ENCODE results near the gene ERBB2. TPM values are rescaled to one million over a fixed set of nuclear protein-coding genes. Genes with fewer than 3 reads are reported as not detected.
"Not testable (repeated sequence)": the region's sequence is repeated elsewhere in the genome, so short reads cannot be mapped to it uniquely, and the experiment has no call there.

Gene ERBB2
- total RNA-seq, 1 donor from 2014 or later = 64.2 TPM

- ATAC-seq (ENCODE audit: poor library complexity) (no peak), DNase-seq (no peak)
- intact Hi-C loops (cut with DNase I) = no loop called here
Measured at GRCh38 chr17:39736319-39737165, 36.7 kb downstream of the ERBB2 start.

- no peak for ATAC-seq (ENCODE audit: poor library complexity)
- intact Hi-C loops (cut with DNase I) = no loop called here
- no peak for DNase-seq
Measured at GRCh38 chr17:39737206-39737759, 37.4 kb downstream of the ERBB2 start.

- DNase-seq (peak; percentile 60), ATAC-seq (ENCODE audit: poor library complexity) (peak; percentile 64)
- intact Hi-C loops (cut with DNase I) = no loop called here
Measured at GRCh38 chr17:39737760-39738567, 38.1 kb downstream of the ERBB2 start, which contains the start of gene GRB7. Gene GRB7, plus strand, starts transcription at chr17:39737938. Its CDS starts 4,364 bp downstream, at chr17:39742302.

- intact Hi-C loops (cut with DNase I) = no loop called here
- ATAC-seq (ENCODE audit: poor library complexity) = peak; percentile 26
- DNase-seq = no peak
Measured at GRCh38 chr17:39738568-39738901, 38.7 kb downstream of the ERBB2 start.

- ATAC-seq (ENCODE audit: poor library complexity) = peak; percentile 19
- DNase-seq = peak; percentile 35
- intact Hi-C loops (cut with DNase I) = no loop called here
Measured at GRCh38 chr17:39738983-39739884, 39.4 kb downstream of the ERBB2 start.

- DNase-seq = no peak
- ATAC-seq (ENCODE audit: poor library complexity) = no peak
- intact Hi-C loops (cut with DNase I) = no loop called here
Measured at GRCh38 chr17:39739885-39740356, 40.1 kb downstream of the ERBB2 start.

- DNase-seq (no peak), ATAC-seq (ENCODE audit: poor library complexity) (no peak)
- intact Hi-C loops (cut with DNase I) = no loop called here
Measured at GRCh38 chr17:39740357-39741111, 40.7 kb downstream of the ERBB2 start.

- intact Hi-C loops (cut with DNase I) = no loop called here
- DNase-seq (no peak), ATAC-seq (ENCODE audit: poor library complexity) (no peak)
Measured at GRCh38 chr17:39742126-39742855, 42.4 kb downstream of the ERBB2 start.

- intact Hi-C loops (cut with DNase I) = no loop called here
- ATAC-seq (ENCODE audit: poor library complexity) (no peak), DNase-seq (no peak)
Measured at GRCh38 chr17:39742856-39743436, 43.1 kb downstream of the ERBB2 start.

GRCh38 chr17:39744075-39744835 is 44.4 kb downstream of the ERBB2 start:
- DNase-seq = no peak
- intact Hi-C loops (cut with DNase I) = no loop called here
- no peak for ATAC-seq (ENCODE audit: poor library complexity)

GRCh38 chr17:39744836-39745215 is 45.0 kb downstream of the ERBB2 start:
- intact Hi-C loops (cut with DNase I) = no loop called here
- DNase-seq = no peak
- no peak for ATAC-seq (ENCODE audit: poor library complexity)

GRCh38 chr17:39745335-39746144 is 45.7 kb downstream of the ERBB2 start:
- no peak for ATAC-seq (ENCODE audit: poor library complexity)
- DNase-seq = no peak
- intact Hi-C loops (cut with DNase I) = no loop called here

GRCh38 chr17:39746145-39746461 is 46.2 kb downstream of the ERBB2 start:
- no peak for ATAC-seq (ENCODE audit: poor library complexity)
- DNase-seq = no peak
- intact Hi-C loops (cut with DNase I) = no loop called here

GRCh38 chr17:39747745-39748144 is 47.9 kb downstream of the ERBB2 start:
- intact Hi-C loops (cut with DNase I) = no loop called here
- DNase-seq (no peak), ATAC-seq (ENCODE audit: poor library complexity) (no peak)

GRCh38 chr17:39748444-39749034 is 48.7 kb downstream of the ERBB2 start:
- ATAC-seq (ENCODE audit: poor library complexity); DNase-seq; intact Hi-C loops (cut with DNase I): not testable (repeated sequence)

Data from Right ventricle myocardium superior (tissue), 1 donor.